Epithelial cell of proximal tubule (primary cell): ENCODE measurements around the gene RNF223. TPM values are rescaled to one million over a fixed set of nuclear protein-coding genes. Genes with fewer than 3 reads are reported as not detected.

Source experiments
- DNase-seq: peaks from one replicate; pipeline ENCODE4 v3.0.0-alpha.2; 2011; ENCODE audit warnings: low read depth
- H3K4me3 ChIP-seq: 2 replicates; pipeline ENCODE4 v1.5.1; 2011; ENCODE audit warnings: low read depth, mild to moderate bottlenecking, low read length
- total RNA-seq: library from RNA; depleted of rRNA; stranded (reverse); fragments of >200 nt; gene quantifications from 2 replicates; pipeline ENCODE4 v1.2.3, GENCODE V29; 2015
- TF ChIP-seq, protein P1 (sequence below): conservative IDR thresholded peaks from 2 replicates; pipeline ENCODE4 v1.5.1; 2012; ENCODE audit warnings: low read depth, mild to moderate bottlenecking, low read length

RNF223 gene
- total RNA-seq, 1 donor from 2014 or later, result 1.6 TPM

DNA sequence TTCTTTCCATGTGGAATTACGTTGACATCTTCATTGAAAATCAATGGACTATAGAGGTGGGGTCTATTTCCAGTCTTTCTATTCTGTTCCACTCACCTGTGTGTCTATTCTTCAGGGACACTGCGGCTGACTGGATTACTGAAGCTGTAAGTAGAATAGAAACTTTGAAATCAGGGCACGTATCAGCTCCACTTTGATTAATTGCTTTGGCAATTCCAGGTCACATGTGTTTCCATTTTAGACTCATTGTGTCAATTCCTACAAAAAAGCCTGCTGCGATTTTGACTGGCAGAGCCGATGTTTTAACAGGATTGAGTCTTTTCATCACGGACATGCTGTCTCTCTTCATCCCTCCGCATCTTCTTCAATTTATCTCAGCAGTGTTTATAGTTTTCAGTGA, 20.9 kb upstream of the RNF223 start:
- no peak for DNase-seq
- no peak overlapping the region for H3K4me3 ChIP-seq
- TF ChIP-seq, protein P1, sequence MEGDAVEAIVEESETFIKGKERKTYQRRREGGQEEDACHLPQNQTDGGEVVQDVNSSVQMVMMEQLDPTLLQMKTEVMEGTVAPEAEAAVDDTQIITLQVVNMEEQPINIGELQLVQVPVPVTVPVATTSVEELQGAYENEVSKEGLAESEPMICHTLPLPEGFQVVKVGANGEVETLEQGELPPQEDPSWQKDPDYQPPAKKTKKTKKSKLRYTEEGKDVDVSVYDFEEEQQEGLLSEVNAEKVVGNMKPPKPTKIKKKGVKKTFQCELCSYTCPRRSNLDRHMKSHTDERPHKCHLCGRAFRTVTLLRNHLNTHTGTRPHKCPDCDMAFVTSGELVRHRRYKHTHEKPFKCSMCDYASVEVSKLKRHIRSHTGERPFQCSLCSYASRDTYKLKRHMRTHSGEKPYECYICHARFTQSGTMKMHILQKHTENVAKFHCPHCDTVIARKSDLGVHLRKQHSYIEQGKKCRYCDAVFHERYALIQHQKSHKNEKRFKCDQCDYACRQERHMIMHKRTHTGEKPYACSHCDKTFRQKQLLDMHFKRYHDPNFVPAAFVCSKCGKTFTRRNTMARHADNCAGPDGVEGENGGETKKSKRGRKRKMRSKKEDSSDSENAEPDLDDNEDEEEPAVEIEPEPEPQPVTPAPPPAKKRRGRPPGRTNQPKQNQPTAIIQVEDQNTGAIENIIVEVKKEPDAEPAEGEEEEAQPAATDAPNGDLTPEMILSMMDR, result no peak

DNA sequence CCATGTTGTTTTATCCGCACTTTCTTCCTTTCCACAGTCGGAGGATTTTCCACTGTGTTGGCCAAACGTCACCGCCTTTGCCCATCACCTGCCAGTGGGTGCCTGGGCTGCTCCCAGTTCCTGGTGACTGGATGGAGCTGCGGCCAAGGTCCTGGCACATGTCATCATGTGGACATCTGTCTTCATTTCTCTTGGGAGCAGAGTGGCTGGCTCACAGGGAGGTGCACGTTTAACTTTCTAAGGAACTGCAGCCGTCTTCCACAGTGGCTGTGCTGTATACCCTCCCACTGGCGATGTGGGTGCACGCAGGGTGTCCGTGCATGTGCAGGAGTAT, 19.5 kb upstream of the RNF223 start:
- H3K4me3 ChIP-seq, result no peak overlapping the region
- no peak for DNase-seq
- TF ChIP-seq, protein P1, result no peak

DNA sequence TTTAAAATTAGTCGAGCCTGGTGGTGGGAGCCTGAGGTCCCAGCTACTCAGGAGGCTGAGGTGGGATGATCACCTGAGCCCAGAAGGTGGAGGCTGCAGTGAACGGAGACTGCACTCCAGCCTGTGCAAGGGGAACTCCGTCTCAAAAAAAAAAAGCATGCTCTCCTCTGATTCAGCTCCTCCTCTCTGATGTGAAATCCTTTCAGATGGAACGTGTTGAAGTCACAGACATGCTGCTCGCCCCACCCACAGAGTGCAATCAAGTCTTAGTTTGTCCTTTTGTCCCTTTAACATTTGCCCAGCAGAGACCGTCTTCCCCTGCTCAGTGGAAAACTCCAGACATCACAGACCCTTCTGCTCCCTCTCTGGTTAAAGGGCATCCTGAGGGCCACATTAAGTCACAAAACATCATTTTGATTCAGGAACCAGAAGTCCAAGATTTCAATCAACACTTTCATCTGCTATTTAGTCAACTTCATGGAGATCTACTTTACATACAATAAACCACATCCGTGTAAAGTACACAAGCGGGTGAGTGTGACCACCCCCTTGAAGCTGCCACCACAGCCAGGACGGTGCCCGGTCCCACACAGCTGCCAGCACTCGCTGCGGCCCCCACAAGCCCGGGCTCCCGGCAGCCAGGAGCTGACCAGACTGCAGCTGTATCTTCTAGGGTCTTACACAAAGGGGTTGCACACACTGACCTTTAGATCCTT, 18.9 kb upstream of the RNF223 start:
- TF ChIP-seq, protein P1, result no peak
- H3K4me3 ChIP-seq, result no peak overlapping the region
- no peak for DNase-seq

DNA sequence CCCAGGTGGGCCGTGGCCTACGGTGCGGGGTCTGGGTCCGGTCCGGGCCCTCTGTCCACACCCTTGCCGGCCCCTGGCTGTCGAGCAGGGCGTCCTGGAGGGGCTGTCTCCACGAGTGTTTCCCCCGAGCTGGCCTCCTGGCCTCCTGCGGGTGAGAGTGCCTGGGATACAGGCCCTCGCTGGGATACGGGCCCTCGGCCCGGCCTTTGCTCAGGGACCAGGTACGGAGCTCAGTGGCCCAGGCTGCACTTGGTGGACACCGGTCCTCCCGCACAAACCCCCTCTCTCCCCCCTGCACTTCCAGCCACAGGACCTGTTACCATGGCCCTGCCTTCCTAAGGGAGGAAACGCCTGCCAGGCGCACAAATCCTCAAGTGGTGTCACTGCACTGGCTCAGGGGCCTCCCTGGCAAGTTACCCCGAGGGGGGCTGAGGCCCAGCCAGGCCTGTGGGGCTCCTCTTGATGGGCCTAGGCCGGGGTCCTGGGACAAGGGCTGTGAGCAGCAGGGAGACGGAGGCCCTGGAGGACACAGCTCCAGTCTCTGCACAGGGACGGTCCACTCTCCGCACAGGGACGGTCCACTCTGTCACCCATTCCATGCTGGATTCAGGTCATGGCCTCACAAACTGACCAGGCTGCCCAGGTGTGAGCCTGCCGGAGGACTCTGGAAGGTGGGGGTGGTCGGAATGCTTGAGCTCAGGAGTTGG, 18.2 kb upstream of the RNF223 start:
- no peak overlapping the region for H3K4me3 ChIP-seq
- TF ChIP-seq, protein P1, result no peak
- no peak for DNase-seq

DNA sequence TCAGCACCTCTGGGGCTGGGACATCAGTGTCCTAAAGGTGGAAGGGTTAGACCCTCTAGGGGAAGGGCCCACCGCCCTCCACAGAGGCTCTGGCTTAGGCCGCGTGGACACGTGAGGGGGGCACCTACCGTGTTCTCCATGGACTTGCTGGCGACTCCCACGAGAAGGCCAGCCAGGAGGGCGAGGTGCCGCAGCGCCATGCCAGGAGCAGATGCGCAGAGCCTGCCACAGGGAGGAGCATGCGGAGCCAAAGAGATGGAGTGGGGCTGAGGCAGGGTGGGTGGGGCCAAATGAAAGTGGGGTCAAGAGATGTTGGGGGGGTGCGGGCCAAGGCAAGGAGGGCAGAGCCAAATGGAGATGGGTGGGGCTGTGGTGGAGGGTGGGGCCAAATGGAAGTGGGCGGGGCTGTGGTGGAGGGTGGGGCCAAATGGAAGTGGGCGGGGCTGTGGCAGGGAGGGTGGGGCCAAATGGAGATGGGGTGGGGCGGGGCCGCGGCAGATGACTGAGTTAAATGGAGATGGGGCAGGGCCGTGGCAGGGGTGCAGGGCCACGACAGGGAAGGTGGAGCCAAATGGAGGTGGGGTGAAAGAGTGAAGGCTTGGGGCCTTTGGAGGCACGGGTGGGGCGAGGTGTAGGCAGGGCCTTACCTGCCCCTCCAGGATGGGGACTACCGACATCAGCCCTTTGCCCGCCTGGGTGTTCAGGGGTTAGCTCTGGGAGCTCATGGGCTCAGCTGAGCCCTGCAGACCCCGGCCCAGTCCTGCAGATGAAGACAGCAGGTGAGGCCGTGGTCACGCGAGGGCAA, 17.4 kb upstream of the RNF223 start:
- TF ChIP-seq, protein P1, result no peak
- H3K4me3 ChIP-seq, result no peak overlapping the region
- no peak for DNase-seq

DNA sequence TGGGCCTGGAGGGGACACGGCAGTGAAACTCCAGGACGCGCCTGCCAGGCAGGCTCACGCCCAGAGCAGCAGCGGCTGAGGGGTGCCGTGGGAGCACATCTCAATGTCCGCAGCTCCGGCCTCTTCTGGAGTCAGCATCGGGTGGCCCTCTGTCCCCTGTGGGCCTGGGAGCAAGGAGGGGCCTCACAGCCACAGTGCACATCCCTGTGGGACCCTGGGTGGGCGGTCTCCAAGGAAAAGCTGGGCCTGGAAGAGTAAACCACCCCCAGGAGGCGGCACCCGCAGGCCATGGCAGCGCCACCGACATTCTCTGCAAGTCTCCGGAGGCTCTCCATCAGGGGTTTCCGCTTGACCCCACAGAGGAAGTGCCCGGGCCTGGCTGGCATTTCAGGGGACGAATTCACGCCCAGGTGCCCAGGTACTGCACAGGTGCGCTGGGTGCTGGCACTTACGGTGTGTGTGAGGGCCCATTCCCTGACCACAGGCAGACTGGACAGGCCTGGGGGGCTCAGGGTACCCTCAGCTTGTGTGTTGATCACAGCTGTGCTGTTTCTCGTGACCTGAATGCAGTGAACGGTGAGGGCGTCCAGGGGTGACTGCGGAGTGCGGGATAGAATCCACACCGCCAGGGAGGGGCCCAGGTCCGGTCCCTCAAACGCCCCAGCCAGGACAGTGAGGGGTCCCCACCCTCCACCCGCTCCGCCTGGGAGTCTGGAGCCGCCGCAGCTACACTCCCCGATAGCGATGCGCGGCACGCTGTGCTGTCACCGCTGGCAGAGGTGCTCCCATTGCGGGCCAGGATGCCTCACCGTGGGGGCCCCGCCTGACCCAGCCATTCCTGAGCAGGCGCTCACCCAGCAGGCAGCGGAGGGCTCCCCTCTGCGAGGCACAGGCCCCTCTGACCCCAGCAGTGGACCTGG, 16.6 kb upstream of the RNF223 start:
- H3K4me3 ChIP-seq, result no peak overlapping the region
- TF ChIP-seq, protein P1, result no peak
- no peak for DNase-seq
